K562 (cell line): ENCODE measurements around the gene EEF1B2. TPM values are rescaled to one million over a fixed set of nuclear protein-coding genes. Genes with fewer than 3 reads are reported as not detected.

Experiments
- ARID4B ChIP-seq: sonication (generic); formaldehyde crosslinking; IDR thresholded peaks from 2 replicates; pipeline ENCODE4 v1.8.0; 2022; ENCODE audit warnings: mild to moderate bottlenecking, missing genetic modification reagents
- CTBP1 ChIP-seq: fragments of 450-650 bp; IDR thresholded peaks from 2 replicates; pipeline ENCODE4 v1.6.1; 2016; ENCODE audit warnings: borderline replicate concordance
- GABPA ChIP-seq: fragments of 200-800 bp; sonication (Bioruptor generic); conservative IDR thresholded peaks from 2 replicates; pipeline ENCODE4 v1.6.1; 2016; ENCODE audit warnings: low read depth, missing genetic modification characterization, missing compliant biosample characterization
- HCFC1 ChIP-seq: IDR thresholded peaks from 2 replicates; pipeline ENCODE4 v1.6.1; 2012; ENCODE audit warnings: low read depth, low read length, improper control_type of control experiment
- HNRNPLL ChIP-seq: fragments of 200-400 bp; formaldehyde crosslinking; IDR thresholded peaks from 2 replicates; pipeline ENCODE4 v1.6.1; 2017; ENCODE audit warnings: low read length, low read depth, mild to moderate bottlenecking; ENCODE audit not compliant: poor library complexity, severe bottlenecking
- JUND ChIP-seq, 2 experiments: IDR thresholded peaks; 2 replicates in 1 of 2; 3 replicates in 1 of 2; pipeline ENCODE4 v1.6.1; 2011; ENCODE audit warnings: borderline replicate concordance in 2 of 2, low read depth in 2 of 2, low read length in 2 of 2, improper control_type of control experiment in 1 of 2, missing biosample characterization in 1 of 2, missing genetic modification characterization in 1 of 2, missing genetic modification reagents in 1 of 2
- MAZ ChIP-seq, 2 experiments: fragments of 450-650 bp in 1 of 2; sonication (generic) in 1 of 2; formaldehyde crosslinking; IDR thresholded peaks in 1 of 2; conservative IDR thresholded peaks in 1 of 2; 2 replicates each; pipeline versions ENCODE4 v1.4.0 to v1.5.0; 2020; ENCODE audit warnings: mild to moderate bottlenecking in 1 of 2, missing genetic modification reagents in 1 of 2
- MTA1 ChIP-seq: fragments of 450-650 bp; IDR thresholded peaks from 2 replicates; pipeline ENCODE4 v1.6.1; 2017; ENCODE audit warnings: borderline replicate concordance
- POLR2AphosphoS5 ChIP-seq: IDR thresholded peaks from 2 replicates; pipeline ENCODE4 v1.6.1; 2011; ENCODE audit warnings: mild to moderate bottlenecking, low read depth, low read length, moderate library complexity; ENCODE audit not compliant: control insufficient read depth, insufficient read depth
- PRMT5 ChIP-seq: sonication (generic); formaldehyde crosslinking; IDR thresholded peaks from 2 replicates; pipeline ENCODE4 v1.5.0; 2020; ENCODE audit warnings: missing genetic modification reagents
- RCOR1 ChIP-seq, 2 experiments: IDR thresholded peaks; 2 replicates each; pipeline ENCODE4 v1.6.1; 2012; ENCODE audit warnings: low read depth in 2 of 2, low read length in 2 of 2, borderline replicate concordance in 1 of 2, improper control_type of control experiment in 1 of 2
- ZBTB5 ChIP-seq: fragments of 450-650 bp; IDR thresholded peaks from 2 replicates; pipeline ENCODE4 v1.6.1; 2017; ENCODE audit warnings: antibody characterized with exemption
- ZBTB7A ChIP-seq: IDR thresholded peaks from 2 replicates; pipeline ENCODE4 v1.6.1; 2011; ENCODE audit warnings: low read depth, mild to moderate bottlenecking, low read length, moderate library complexity, borderline replicate concordance; ENCODE audit not compliant: control insufficient read depth
- ZNF174 ChIP-seq: fragments of 250-450 bp; sonication (Bioruptor Pico); IDR thresholded peaks from 2 replicates; pipeline ENCODE4 v1.4.0; 2020; ENCODE audit warnings: mild to moderate bottlenecking
- polyA plus RNA-seq, 8 experiments: library from polyadenylated mRNA; depleted of rRNA in 4 of 8; stranded (reverse) in 5 of 8; unstranded in 3 of 8; fragments of >200 nt; fragmentation: Nextera tagmentation in 2 of 8; fragmentation: Illumina TruSeq in 1 of 8; extraction: Ambion mirVana in 2 of 8; extraction: Trizol in 1 of 8; gene quantifications; 2 replicates each; pipeline versions ENCODE4 v1.2.1 to v1.2.3, GENCODE V29; 2011 to 2014; ENCODE audit warnings: inconsistent platforms in 1 of 8, missing spikeins in 1 of 8
- total RNA-seq, 7 experiments: library from RNA; depleted of rRNA in 6 of 7; stranded (reverse); fragments of >200 nt in 6 of 7; fragmentation: Illumina TruSeq in 2 of 7; extraction: Trizol in 2 of 7; gene quantifications; 2 replicates each; pipeline versions ENCODE4 v1.2.1 to v1.2.3, GENCODE V29; 2011 to 2021; ENCODE audit warnings: low replicate concordance in 1 of 7
- TF ChIP-seq, protein P1 (sequence below), 2 experiments: fragments of 200-800 bp in 1 of 2; sonication (Bioruptor generic) in 1 of 2; sonication (generic) in 1 of 2; formaldehyde crosslinking in 1 of 2; IDR thresholded peaks in 1 of 2; conservative IDR thresholded peaks in 1 of 2; 2 replicates each; pipeline versions ENCODE4 v1.5.0 to v1.6.1; 2016 to 2020; ENCODE audit warnings: missing compliant biosample characterization in 1 of 2, missing genetic modification characterization in 1 of 2, missing genetic modification reagents in 1 of 2
- TF ChIP-seq, protein P2 (sequence below): IDR thresholded peaks from 2 replicates; pipeline ENCODE4 v1.6.1; 2011; ENCODE audit not compliant: insufficient read length; ENCODE audit errors: extremely low read depth

EEF1B2 gene
- total and polyA plus RNA-seq, 9 of the 15 experiments (the other 6 are each of a cell fraction or from before 2014, with no cell fraction given): 522 to 1,148 (median 893) TPM

DNA sequence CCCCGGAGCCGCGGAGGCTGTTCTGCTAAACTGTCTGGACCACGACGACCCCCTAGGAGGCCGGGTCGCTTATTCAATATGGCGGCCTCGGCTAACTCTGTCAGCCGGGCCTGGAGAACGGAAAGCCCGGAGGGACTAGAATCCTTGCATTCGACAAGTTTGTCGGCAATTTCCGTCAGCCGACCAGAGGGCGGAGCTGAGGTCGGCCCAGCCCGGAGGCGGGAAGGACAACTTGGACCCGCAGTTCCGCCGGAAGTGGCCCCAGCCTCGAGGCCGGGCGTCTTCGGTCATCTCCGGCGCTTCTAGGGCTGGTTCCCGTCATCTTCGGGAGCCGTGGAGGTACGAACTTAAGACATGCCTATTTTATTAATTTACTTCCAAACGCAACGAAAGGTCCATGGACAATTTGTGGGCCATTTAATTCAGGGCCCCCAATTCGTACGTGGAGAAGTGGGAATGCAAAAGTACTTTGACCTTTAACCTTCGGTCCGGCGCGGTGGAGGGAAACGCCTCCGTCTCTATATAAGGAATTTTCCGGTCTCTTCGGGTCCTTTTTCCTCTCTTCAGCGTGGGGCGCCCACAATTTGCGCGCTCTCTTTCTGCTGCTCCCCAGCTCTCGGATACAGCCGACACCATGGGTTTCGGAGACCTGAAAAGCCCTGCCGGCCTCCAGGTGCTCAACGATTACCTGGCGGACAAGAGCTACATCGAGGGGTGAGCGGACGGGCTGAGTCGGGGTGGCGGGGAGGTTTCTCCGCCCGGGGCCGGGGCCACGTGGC lies at the start of gene EEF1B2, which contains the start of gene NDUFS1 (continued):
- peak; percentile 40; the same call in 1 of the 2 replicates for TF ChIP-seq CTBP1
- peak; percentile 36; the same call in 1 of the 2 replicates for TF ChIP-seq ARID4B (CRISPR knock-in tag)
- TF ChIP-seq JUND (IDR thresholded peaks at IDR 0.05; ENCODE audit: borderline replicate concordance, low read depth, low read length): no peak; the same call in 1 of the 2 replicates
- no peak; the same call in 2 of the 3 replicates for TF ChIP-seq JUND (tag; IDR thresholded peaks at IDR 0.05; ENCODE audit: borderline replicate concordance, low read depth, low read length)
- TF ChIP-seq ZBTB5: no peak
- TF ChIP-seq, protein P1, sequence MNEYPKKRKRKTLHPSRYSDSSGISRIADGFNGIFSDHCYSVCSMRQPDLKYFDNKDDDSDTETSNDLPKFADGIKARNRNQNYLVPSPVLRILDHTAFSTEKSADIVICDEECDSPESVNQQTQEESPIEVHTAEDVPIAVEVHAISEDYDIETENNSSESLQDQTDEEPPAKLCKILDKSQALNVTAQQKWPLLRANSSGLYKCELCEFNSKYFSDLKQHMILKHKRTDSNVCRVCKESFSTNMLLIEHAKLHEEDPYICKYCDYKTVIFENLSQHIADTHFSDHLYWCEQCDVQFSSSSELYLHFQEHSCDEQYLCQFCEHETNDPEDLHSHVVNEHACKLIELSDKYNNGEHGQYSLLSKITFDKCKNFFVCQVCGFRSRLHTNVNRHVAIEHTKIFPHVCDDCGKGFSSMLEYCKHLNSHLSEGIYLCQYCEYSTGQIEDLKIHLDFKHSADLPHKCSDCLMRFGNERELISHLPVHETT (CRISPR knock-in tag; conservative IDR thresholded peaks at IDR 0.05 in 1 of 2, IDR thresholded peaks at IDR 0.05 in 1 of 2): 0 out of 4 replicates have a peak, but pooled peaks of 1 of the 2 experiments have one; percentile 24
- peak; percentile 87; the same call in 1 of the 2 replicates for TF ChIP-seq ZBTB7A
- TF ChIP-seq ZNF174 (CRISPR knock-in tag): no peak
- TF ChIP-seq, protein P2, sequence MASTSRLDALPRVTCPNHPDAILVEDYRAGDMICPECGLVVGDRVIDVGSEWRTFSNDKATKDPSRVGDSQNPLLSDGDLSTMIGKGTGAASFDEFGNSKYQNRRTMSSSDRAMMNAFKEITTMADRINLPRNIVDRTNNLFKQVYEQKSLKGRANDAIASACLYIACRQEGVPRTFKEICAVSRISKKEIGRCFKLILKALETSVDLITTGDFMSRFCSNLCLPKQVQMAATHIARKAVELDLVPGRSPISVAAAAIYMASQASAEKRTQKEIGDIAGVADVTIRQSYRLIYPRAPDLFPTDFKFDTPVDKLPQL: peak; percentile 71
- TF ChIP-seq POLR2AphosphoS5: peak; percentile 51; the same call in 1 of the 2 replicates
- no peak for TF ChIP-seq PRMT5
- peak; percentile 91 for TF ChIP-seq MTA1
- TF ChIP-seq RCOR1 (IDR thresholded peaks at IDR 0.05; ENCODE audit: borderline replicate concordance in 1 of 2, low read depth in 2 of 2, low read length in 2 of 2): no peak
- TF ChIP-seq HCFC1: peak; percentile 64; the same call in 1 of the 2 replicates
- TF ChIP-seq MAZ (CRISPR knock-in tag; conservative IDR thresholded peaks at IDR 0.05 in 1 of 2, IDR thresholded peaks at IDR 0.05 in 1 of 2): peak in 1 of 2 experiments; percentile 20; a peak in 2 of 4 replicates
- peak; percentile 96 for TF ChIP-seq GABPA (tag)
- peak; percentile 35 for TF ChIP-seq HNRNPLL
